RWPE2 (cell line): ENCODE results near the gene TSHZ2.
"Not testable (repeated sequence)": the region's sequence is repeated elsewhere in the genome, so short reads cannot be mapped to it uniquely, and the experiment has no call there.

Source experiments
- ATAC-seq: fragments of 200-7000 bp; cut with Tn5 transposase; 3 replicates; pipeline ENCODE4 v1.9.1; 2021; ENCODE audit warnings: low read depth
- DNase-seq: peaks from one replicate; pipeline ENCODE4 v3.0.0-alpha.2; 2020; ENCODE audit warnings: low spot score
- H3K27ac ChIP-seq: fragments of 450-650 bp; 2 replicates; pipeline ENCODE4 v1.5.1; 2017; ENCODE audit warnings: mild to moderate bottlenecking; ENCODE audit not compliant: poor library complexity, severe bottlenecking
- H3K27me3 ChIP-seq: fragments of 250-450 bp; sonication (Bioruptor Pico); 2 replicates; pipeline ENCODE4 v1.5.1; 2021; ENCODE audit warnings: mild to moderate bottlenecking, moderate library complexity; ENCODE audit not compliant: insufficient read depth, poor library complexity, severe bottlenecking
- H3K36me3 ChIP-seq: fragments of 250-450 bp; sonication (Bioruptor Pico); 2 replicates; pipeline ENCODE4 v1.5.1; 2020; ENCODE audit warnings: low read depth, mild to moderate bottlenecking, moderate library complexity
- H3K4me1 ChIP-seq: fragments of 250-450 bp; sonication (Bioruptor Pico); 2 replicates; pipeline ENCODE4 v1.5.1; 2021; ENCODE audit warnings: mild to moderate bottlenecking, moderate library complexity; ENCODE audit not compliant: insufficient read depth, poor library complexity, severe bottlenecking
- H3K4me3 ChIP-seq: fragments of 250-450 bp; sonication (Bioruptor Pico); 2 replicates; pipeline ENCODE4 v1.5.1; 2021; ENCODE audit warnings: mild to moderate bottlenecking, moderate library complexity; ENCODE audit not compliant: severe bottlenecking
- H3K9me3 ChIP-seq: fragments of 250-450 bp; sonication (Bioruptor Pico); 2 replicates; pipeline ENCODE4 v1.5.1; 2021; ENCODE audit warnings: mild to moderate bottlenecking, moderate library complexity; ENCODE audit not compliant: severe bottlenecking
- CTCF ChIP-seq: fragments of 450-650 bp; IDR thresholded peaks from one replicate; pipeline ENCODE4 v1.5.1; 2017; ENCODE audit warnings: mild to moderate bottlenecking, moderate library complexity; ENCODE audit not compliant: poor library complexity, severe bottlenecking

Gene TSHZ2

GRCh38 chr20:52962183-52962582, 10.0 kb upstream of the TSHZ2 start:
- no peak for DNase-seq
- Histone ChIP-seq H3K27me3 (no peaks in the 10 kb centered on the region), H3K36me3 (no peaks in the 10 kb centered on the region), H3K4me1 (peaks cover 19% of the 10 kb centered on the region), H3K9me3 (no peaks in the 10 kb centered on the region), H3K4me3 (no peak overlapping the region), H3K27ac (no peak overlapping the region)
- no peak for TF ChIP-seq CTCF
- no peak for ATAC-seq

- DNase-seq, result no peak
- no peak for ATAC-seq
- no peaks in the 10 kb centered on the region for H3K27me3 ChIP-seq
- no peak overlapping the region for H3K4me3 ChIP-seq
- no peak overlapping the region for H3K27ac ChIP-seq
- H3K36me3 ChIP-seq, result no peaks in the 10 kb centered on the region
- H3K4me1 ChIP-seq, result peaks cover 19% of the 10 kb centered on the region
- no peak for TF ChIP-seq CTCF
- no peaks in the 10 kb centered on the region for H3K9me3 ChIP-seq
These were observed 9.0 kb upstream of the TSHZ2 start for GRCh38 chr20:52963131-52963530.

- no peak for TF ChIP-seq CTCF
- H3K27me3 ChIP-seq, result no peaks in the 10 kb centered on the region
- no peaks in the 10 kb centered on the region for H3K9me3 ChIP-seq
- peaks cover 19% of the 10 kb centered on the region for H3K4me1 ChIP-seq
- no peaks in the 10 kb centered on the region for H3K36me3 ChIP-seq
- no peak overlapping the region for H3K27ac ChIP-seq
- ATAC-seq, result no peak
- H3K4me3 ChIP-seq, result no peak overlapping the region
- no peak for DNase-seq
These were observed 8.0 kb upstream of the TSHZ2 start for GRCh38 chr20:52964131-52964530.

GRCh38 chr20:52965380-52965779, 6.8 kb upstream of the TSHZ2 start:
- peak overlapping the region; percentile 35 for H3K27ac ChIP-seq
- H3K36me3 ChIP-seq, result no peaks in the 10 kb centered on the region
- H3K9me3 ChIP-seq, result no peaks in the 10 kb centered on the region
- no peak for DNase-seq
- H3K27me3 ChIP-seq, result no peaks in the 10 kb centered on the region
- peaks cover 19% of the 10 kb centered on the region for H3K4me1 ChIP-seq
- ATAC-seq, result peak; percentile 37
- TF ChIP-seq CTCF, result no peak
- H3K4me3 ChIP-seq, result no peak overlapping the region

- no peak for DNase-seq
- peak overlapping the region; percentile 35 for H3K27ac ChIP-seq
- peaks cover 19% of the 10 kb centered on the region for H3K4me1 ChIP-seq
- H3K9me3 ChIP-seq, result no peaks in the 10 kb centered on the region
- no peaks in the 10 kb centered on the region for H3K36me3 ChIP-seq
- peak; percentile 95 for ATAC-seq
- H3K27me3 ChIP-seq, result no peaks in the 10 kb centered on the region
- H3K4me3 ChIP-seq, result no peak overlapping the region
- no peak for TF ChIP-seq CTCF
These were observed 6.3 kb upstream of the TSHZ2 start for GRCh38 chr20:52965819-52966218.

- ATAC-seq, H3K36me3 ChIP-seq, H3K4me3 ChIP-seq, H3K9me3 ChIP-seq, H3K27me3 ChIP-seq, DNase-seq: not testable (repeated sequence)
- Histone ChIP-seq H3K27ac (peak overlapping the region; percentile 35), H3K4me1 (peaks cover 19% of the 10 kb centered on the region)
These were observed 5.6 kb upstream of the TSHZ2 start for GRCh38 chr20:52966543-52966942.
